ENCODE results near the gene MEGF6.

Gene MEGF6

DNA sequence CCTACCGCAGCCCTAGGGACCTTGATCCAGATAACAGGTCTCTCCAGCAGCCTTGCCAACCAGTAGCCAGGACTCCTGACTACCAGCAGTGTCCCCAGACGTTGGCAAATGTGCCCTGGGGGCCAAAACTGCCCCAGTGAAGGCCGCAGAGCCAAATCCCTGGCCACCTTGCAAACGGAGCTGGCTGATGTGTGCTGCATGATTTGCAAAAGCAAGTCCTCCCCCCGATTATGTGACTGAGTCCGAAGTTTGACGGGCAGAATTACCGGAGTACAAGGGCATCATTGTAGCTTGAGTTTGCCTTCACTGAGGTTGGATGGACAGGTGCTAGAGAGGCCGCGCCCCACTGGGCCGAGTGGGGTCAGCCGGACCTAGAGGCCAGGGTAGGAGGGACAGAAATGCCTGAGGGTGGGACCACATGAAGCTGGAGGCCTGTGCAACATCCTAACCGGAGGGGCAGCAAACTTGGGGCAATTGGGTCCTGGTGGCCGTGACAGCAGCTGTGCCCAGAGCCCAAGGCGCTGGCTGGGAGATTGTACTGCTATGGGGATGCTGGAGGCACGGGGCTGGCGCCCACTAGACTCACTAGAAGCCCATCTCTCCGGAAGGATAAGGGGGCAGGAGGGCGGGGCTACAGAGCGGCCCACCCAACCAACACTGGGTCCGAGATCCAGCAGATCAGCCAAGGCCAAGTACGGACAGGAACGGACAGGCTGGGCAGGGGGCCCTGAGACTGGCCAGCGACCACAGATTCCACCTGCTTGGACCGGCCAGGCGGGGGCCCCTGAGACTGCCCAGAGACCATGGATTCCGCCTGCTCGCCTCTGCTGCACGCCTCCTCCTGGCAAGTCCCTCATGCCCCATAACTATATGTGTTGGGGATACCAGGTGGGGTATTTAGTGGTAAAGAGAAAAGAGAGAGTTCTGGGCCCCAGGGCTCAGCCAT is 154.1 kb downstream of the MEGF6 start:
- DNase-seq (ENCODE audit: low spot score) = no peak

DNA sequence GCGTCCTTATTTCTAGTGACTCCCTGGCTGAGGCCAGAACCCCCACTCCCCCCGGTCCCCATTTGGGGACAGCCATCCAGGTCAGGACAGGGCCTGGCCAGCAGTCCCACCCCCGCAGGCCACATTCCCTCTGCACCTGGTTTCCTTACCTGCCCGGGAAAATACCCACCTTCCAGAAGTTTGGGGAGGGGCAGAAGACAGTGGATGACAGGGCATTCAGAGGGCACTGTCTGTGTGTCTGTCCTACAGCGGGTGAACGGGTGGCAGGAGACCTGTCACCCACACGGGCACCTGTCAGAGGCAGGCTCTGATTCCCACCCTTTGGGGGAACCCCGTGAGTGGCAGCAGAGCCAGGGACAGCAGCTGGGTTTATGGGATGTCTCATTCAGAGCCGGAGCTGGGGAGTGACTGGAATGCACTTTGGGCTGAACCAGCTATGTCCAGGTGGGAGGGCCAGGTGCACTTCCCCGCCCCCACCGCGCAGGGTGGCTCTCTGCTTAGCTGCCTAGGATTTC is 154.8 kb downstream of the MEGF6 start:
- no peak for DNase-seq (ENCODE audit: low spot score)

DNA sequence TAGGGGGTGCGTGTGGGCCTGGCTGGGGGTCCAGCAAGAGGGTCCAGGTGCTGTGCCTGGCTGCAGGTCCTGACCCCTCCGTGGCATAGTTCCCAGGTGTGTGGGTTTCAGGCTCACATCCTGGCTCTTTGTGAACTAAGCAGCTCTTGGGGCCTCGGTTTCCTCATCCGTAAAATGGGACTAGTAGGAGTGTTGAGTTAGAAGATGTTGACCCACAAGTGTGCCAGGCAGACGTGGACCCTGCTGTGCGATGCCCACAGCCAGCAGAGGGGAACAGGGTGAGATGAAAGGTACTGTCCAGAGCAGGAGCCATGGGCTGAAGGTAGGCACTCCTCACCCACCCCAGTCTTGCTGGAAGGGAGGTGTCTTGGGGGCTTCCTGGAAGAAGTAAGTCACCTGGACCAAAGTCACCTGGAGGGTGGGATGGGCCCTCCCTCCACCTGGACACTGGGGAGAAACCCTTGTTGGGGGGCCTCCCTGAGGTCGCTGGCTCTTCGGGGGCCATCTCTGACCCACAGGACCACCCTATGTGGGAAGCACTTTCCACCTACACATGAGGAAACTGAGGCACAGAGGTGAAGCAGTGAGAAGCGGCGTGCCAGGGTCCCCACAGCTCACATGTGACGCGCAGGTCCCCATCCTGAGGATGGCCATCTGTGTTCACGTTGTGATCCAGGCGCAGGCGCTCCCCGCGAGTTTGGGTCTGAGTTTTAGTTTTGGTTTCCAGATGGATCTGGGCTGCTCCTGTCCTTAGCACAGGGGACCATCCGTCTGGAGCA is 155.4 kb downstream of the MEGF6 start:
- DNase-seq (ENCODE audit: low spot score) = no peak

DNA sequence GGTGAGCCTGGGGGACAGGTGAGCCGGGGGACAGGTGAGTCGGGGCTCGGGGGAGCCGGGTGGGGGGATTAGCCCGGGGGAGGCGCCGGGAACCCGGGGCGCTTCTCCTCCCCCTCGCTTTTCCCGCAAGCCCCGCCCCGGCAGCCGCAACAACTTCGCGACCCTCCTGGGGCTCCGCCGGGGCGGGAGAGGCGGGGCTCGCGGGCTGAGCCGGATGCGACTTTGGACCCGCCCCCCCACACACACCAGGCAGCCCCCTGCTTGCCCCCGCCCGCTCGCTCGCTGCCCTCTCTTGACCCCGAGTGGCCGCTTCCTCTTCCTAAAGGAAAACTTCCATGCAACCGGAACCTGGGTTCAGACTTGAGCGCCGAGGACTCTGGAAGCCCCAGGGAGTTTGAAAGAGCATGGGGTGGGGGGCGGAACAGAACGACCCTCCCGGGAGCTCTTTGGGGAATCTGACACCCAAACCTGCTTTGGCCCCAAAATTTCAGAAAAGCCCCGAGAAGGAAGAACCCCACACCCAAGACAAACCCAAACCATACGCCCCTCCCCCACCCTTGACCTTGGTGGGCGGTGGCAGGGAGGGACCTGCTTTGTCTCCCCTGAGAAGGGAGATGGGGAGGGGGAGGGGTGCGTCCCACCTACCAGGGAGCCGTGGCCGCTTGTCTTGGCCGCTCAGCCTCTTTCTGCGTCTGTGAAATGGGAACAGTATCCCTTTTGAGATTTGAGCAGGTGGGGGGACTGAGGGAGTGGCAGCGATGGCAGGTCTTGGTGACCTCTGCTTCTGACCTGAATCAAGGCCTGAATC is 156.3 kb downstream of the MEGF6 start:
- peak; percentile 73 for DNase-seq (ENCODE audit: low spot score)

DNA sequence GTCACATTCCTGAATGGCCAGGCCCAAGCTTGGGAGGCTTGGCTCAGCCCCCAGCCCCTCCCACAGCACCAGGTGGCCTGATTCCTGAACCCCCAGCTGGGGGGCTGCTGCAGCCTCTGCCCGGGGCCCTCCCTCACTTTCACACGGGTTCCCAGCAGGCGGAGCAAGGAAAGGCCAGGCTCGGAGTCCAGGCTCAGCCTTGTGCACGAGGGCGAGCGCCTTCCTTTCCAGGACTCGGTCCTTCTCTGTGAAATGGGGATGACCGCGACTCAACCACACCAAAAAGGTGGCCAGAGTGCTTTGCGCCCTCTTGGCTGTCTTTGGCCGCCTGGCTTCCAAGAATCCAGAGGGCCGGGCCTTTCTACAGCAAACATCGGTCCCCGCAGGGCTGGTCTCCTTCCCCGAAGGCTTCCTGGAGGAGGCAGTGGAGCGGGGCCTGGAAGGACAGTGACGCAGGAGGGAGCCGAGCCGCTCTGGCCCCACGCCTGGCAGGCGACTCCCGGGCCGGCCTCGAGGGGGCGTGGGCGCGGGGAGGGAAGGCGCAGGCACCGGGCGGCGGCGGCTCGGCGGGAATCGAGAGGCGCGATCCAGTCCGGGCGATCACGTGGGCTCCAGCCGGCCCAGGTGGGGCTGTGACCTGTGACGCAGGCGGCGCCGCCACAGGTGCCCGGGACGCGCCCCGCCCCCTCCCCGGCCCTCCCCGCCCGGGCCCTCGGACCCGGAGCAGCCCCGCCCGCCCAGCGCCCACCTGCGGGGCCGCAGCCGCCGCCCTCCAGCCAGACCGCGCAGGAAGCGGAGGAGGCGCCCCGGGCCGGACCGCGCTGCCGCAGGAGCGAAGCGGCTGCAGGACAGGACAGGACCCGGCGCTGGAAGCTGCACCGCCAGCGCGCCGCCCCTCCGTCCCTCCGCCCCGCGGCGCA is 157.2 kb downstream of the MEGF6 start, which contains the start of gene ARHGEF16:
Gene ARHGEF16, plus strand, starts transcription at position 775 of the 920 bp plus-strand sequence. CDS start 8,420 bp downstream, outside the sequence.
- peak; percentile 88 for DNase-seq (ENCODE audit: low spot score)

DNA sequence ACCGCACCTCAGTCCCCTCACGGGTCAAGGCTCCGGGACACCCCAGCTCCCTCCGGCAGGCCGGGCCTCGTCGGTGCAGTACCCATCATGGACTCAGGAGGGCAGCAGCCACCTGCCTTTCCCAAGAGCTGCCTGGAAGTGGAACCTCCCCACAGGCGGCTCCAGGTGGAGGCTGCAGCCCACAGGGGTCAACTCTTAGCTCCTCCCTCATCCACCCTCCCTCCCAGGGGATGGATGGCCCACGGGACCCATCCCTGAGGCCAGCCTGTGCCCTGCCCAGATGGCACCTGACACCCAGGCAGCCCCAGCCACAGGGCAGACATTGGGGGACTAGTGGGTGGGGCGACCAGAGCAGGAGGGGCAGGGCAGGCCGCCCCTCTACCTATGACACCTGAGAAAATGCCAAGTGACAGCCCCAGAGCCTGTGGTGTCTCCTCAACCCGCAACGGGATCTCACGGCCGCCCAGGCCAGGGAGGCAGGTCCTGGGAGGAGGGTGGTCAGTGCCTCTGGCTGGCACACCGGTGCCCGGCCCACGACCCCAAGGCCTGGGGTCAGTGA is 158.0 kb downstream of the MEGF6 start:
- DNase-seq (ENCODE audit: low spot score) = peak; percentile 92

DNA sequence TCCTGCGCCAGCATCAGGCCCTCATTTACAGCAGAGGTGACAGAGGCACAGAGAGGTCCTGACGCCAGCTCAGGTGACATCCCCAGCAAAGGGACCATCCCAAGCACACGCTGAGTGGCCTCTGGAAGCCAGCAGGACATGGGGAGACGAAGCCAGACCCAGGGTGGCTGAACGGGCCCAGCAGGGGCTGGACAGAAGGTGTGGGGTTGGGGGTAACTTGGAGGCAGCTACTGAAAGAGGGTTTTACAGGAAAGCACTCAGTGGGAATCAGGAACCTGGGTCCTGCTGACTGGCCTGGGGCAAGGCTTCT is 158.5 kb downstream of the MEGF6 start:
- no peak for DNase-seq (ENCODE audit: low spot score)

DNA sequence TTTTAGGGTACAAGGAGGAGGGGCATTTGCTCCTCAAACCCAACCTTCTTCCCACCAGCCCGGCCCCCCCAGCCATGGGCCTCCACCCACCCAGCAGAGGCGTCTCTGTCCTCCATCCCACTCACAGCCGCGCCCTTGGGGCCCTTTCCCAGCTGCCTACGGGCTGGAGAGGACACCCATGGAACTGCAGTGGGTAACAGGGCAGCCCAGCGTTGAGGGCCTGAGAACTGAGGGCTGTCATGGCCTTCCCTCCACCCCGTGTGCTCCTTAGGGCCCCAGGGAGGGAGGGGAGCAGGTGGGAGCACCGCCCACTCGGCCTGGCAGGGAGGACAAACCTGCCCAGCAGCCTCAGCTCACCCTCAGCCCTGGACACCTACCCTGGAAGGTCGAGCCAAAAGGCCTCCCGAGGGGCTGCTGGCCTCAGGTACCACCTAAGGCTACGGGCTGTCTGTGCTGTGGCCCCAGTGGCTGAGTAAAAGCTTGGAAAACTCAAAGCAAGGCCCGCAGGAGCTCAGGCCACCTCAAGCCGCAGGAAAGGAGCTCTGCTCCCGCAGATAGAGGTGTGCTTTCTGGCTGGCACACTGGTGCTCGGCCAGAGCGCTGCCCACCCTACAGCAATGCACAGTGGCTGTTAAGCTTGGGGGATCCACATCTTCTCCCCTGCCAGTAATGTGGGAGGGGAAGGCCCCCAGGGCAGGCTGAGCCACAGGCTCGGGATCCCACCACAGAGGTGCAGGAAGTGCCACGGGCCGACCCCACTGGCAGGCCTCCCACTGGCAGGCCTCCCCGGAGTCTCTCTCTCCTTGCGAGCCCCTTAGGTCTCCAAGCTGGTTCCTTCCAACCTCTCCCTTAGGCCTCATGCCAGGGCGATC is 159.1 kb downstream of the MEGF6 start:
- no peak for DNase-seq (ENCODE audit: low spot score)

DNA sequence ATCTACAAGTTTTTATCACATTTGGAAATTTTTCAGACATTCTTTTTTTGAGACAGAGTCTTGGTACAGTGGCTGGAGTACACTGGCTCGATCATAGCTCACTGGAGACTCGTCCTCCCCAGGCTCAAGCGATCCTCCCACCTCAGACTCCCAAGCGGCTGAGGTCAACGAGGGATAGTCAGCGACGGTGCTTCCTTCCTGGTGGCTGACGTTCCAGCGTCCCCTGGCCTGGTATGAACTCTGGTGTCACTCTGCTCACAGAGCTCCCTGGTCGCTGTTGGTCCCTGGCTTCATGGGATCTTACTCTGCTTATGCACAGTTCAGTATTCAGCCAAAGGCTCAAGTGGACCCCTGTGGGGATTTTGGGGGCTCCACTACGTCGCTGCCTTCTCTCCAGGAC is 160.3 kb downstream of the MEGF6 start:
- no peak for DNase-seq (ENCODE audit: low spot score)

DNA sequence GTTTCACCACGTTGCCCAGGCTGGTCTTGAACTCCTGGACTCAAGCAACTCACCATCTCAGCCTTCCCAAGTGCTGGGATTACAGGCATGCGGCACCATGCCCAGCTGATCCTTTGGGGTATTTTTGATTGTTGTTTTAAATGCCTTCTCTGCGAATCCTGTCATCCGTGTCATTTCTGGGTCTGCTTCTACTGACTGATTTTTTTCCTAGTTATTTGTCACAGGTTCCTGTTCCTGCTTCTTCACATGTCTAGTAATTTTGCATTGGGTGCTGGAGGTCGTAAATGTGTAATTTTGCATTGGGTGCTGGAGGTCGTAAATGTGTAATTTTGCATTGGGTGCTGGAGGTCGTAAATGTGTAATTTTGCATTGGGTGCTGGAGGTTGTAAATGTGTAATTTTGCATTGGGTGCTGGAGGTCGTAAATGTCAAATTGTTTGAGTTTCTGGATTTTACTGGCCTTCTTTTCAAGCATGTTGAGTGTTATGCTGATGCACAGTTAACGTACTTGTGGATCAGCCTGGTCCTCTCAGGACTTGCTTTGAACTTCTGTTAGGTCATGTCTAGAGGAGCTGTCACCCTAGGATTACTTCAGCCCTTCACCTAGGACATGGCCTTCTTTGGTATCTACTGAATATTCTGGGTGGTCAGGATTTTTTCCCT is 161.0 kb downstream of the MEGF6 start:
- DNase-seq (ENCODE audit: low spot score) = no peak

DNA sequence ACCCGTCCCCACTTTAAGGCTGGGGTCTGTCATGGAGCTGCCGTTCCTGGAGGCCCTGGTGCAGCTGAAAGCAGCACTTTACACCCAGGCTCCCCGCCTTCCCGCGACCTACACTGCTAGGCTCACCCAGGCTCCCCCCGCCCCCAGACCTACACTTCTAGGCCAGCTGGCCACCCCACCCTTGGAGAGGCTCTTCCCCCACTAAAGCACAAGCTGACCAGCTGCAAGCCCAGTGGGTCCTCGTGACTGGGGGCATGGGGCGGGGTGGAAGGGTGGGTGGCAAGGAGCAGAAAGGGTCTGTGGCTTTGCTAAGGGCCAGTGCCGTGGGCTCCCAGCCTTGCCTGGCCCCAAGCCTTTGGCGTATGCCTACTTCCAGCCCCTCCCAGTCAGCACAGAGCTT is 166.6 kb downstream of the MEGF6 start:
- DNase-seq (ENCODE audit: low spot score) = no peak

DNA sequence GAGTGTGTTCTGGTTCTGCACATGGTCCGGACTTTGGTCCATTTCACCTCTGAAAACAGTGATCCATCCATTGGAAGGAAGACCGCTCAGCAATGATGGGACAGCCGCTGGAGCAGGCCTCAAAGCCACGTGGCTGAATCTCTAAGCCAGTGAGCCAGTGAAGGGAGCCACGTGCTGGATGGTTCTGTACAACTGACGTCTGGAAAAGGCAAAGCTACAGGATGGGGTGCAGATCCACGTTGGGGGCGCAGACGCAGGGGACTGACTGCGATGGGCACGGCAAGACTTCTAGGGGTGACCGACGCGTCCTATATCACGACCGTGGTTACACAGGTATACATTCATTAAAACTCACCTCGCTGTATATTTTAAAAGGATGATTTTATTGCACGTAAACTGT is 167.0 kb downstream of the MEGF6 start:
- no peak for DNase-seq (ENCODE audit: low spot score)

DNA sequence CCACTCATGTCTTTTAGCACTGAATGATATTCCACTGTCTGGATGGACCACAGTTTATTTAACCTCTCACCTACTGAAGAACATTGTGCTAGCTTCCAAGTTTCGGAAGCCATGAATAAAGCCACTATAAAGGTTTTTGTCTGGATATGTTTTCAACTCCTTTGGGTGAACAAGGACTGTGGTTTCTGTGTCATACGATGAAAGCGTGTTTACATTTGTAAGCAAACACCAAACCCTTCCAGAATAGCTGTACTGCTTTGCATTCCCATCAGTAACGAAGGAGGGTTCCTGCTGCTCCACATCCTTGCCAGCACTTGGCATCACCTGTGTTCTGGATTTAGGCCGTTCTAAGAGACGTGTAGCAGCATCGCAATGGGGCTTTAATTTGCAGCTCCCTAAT is 167.5 kb downstream of the MEGF6 start:
- no peak for DNase-seq (ENCODE audit: low spot score)

DNA sequence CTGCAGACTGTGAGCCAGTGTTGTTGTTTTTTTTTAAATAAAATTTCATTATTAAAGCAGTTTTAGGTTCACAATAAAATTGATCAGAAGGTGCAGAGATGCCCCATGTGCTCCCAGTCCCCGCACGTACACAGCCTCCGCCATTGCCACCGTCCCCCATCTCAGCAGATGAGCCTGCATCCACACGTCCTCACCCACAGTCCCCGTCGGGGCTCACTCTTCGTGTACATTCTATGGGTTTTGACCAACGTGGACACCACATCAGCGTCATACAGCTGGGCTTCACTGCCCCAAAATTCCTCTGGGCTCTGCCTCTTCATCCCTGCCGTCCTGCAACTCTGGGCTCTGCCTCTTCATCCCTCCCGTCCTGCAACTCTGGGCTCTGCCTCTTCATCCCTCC is 168.4 kb downstream of the MEGF6 start:
- no peak for DNase-seq (ENCODE audit: low spot score)

DNA sequence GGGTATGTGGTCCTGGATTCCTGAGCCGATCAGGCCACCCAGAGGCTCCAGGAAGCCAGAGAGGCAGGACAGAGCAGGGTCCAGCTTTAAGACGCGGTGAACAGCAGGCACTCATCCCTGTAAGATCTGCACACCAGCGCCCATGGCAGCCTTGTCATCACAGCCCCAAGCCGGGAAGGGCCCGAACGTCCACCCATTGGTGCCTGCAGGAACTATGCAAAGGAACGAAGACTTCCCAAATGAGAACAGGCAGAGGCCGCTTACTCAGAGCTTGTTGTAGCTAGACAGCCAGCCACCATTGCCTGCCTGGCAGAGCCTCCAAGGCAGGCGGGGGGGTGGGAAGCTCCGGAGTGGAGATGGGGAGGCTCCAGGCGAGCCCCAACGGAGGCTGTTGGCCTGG is 169.0 kb downstream of the MEGF6 start:
- no peak for DNase-seq (ENCODE audit: low spot score)

DNA sequence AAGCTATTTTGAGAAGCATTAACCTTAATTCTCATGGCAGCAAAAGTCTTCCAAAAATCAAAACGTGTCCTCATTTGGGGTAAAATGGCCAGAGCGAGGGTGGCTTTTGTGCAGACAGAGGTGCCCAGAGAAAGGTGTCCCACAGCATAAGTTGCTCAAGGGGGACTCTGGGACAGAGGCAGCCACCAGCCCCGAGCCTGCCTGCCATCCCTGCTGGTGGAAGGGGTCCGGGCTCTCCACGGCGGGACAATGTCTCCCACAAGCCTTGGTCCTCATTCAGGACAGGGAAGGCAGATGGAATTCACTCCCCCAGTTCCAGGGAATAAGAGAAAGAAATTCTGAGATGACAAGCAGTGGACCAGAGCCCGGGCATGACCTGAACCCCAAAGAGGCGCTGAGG is 169.4 kb downstream of the MEGF6 start:
- no peak for DNase-seq (ENCODE audit: low spot score)

DNA sequence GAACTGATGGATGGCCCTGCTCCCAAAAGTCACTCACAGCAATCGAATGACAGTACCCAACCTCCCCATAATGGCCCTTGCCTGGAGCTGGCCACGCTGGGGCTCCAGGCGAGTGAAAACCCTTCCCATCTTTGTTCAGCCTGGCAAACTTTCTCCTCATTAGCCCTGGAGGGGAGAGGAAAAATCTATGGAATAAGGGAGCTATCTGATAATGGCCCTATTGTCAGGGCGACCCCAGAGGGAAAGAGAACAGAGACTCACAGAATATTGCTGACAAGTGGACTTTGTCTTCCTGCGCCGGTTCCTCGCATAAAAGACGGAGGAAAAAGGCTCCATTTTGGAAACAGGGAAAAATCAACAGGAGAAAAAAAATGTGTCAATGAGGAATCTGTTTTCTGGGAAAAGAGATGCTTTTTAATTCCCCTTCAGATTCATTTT is 169.9 kb downstream of the MEGF6 start:
- no peak for DNase-seq (ENCODE audit: low spot score)

DNA sequence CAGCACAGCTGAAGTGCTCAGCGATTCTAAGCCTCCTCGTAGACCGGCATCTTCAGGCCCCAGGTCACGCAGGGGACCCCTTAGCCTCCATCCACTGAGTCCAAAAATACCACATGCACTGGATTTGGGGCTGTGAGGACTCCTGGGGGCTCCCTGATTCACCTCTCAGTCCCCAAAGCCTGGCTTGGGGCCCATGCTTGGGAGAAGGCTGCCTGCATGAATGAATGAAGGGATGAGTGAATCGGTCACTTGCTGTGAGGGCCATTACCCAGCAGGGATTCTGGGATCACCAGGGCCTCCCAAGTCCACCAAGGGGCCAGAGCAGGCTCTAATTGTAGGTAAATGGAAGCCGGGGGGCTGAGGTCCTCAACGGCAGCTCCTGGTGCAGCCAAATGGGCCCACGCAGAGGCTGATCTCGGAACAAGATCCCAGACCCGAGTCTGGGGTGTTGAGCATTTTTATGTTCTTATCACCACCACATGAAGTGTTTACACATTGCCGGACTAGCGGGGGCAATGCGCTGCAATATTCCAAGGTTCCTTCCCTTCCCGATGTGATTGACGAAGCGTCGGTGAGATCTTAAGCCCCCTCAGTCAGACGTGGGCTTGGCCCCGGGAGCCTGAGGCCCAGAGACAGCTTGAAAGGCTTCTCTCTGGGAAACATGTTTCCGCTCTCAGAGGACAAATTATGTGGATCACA is 170.4 kb downstream of the MEGF6 start:
- no peak for DNase-seq (ENCODE audit: low spot score)

DNA sequence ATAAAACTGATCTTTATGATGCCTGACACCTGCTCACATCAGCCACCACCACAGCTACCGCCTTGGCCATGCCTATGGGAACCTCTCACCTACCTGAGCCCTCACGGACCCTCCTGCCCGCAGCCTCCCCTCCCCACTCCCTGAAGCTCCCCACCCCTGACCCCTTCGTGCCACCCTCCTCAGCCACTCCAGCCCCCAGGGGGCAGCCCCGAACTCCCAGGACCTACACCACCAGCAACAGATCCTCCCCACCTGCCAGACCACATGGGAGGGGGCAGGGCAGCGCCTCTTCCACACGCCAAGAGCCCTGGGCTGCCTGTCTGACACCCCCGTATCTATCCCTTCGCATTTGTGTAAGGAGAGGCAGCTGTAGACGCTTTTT is 171.0 kb downstream of the MEGF6 start:
- DNase-seq (ENCODE audit: low spot score) = no peak
